NCI-H1930 (cell line): Measurements from ENCODE around the gene ATP10B.

ENCODE experiments used
- DNase-seq, 2 experiments: peaks; one replicate each; lab custom pipeline; 2025; lab: John Stamatoyannopoulos, UW

Gene ATP10B

DNA sequence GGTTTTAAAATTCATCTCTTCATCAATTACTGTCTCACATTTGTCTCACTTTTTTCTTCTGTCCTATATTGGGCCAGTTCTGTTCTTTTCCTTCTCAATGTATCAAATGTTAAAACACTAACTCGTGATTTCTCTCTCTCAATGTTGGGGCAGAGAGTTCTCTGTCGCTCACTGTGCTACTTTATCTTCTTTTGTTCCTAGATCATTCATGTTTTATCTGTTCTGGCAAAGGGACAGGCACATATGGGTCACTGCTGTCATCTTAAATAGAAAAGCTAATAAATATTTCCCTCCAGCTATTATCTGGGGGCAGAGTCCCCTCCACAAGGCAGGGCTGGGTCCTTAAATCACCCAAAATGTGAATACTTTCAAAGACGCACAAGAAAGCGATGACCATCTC is 216.3 kb downstream of the ATP10B start:
- no peak for DNase-seq

DNA sequence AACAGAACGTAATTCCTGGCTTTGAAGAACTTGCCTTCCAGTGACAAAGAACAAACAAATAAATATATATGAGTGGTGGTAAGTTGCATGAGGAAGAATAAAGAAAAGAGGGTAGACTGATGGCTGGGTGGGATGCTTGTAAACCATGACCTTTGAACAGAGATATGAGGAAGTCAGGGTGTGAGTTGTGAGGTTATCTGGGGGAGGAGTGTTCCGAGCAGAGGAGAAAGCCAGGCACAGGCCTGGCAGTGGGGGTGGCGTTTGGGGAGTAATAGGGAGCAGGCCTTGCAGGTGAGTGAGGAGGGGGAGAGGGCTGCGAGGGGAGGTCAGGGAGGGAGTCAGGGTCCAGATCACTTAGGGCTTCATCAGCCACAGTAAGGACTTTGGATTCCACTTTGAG is 217.0 kb downstream of the ATP10B start:
- no peak for DNase-seq

GRCh38 chr5:160629003-160629402 is 223.0 kb downstream of the ATP10B start:
- DNase-seq, result no peak

GRCh38 chr5:160628619-160628968 is 223.4 kb downstream of the ATP10B start:
- no peak for DNase-seq

- no peak for DNase-seq
These were observed 223.9 kb downstream of the ATP10B start for GRCh38 chr5:160627921-160628618.

- no peak for DNase-seq
These were observed 225.7 kb downstream of the ATP10B start for GRCh38 chr5:160626322-160626721.

DNA sequence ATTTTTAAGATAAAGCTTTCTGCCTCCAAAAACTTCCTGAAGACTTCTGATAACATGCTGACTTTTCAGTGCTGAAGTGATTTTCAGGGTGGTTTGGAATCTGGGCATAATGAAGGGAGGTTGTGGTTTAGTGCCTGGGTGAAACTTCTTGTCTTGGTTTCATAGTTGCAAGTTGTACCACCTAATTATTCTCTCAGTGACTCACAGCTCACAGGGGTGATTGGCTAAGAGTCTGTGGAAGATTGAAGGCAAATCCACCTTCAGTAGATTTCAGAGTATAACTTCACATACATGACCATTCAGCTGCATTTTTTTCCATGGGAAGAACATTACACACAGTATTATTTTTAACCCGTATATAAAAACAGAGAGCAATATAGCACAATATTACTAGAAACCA is 230.5 kb downstream of the ATP10B start:
- no peak for DNase-seq

GRCh38 chr5:160620401-160620800 is 231.6 kb downstream of the ATP10B start:
- no peak for DNase-seq

GRCh38 chr5:160619381-160619780 is 232.6 kb downstream of the ATP10B start:
- DNase-seq, result no peak

GRCh38 chr5:160618286-160618685 is 233.7 kb downstream of the ATP10B start:
- DNase-seq, result no peak

DNA sequence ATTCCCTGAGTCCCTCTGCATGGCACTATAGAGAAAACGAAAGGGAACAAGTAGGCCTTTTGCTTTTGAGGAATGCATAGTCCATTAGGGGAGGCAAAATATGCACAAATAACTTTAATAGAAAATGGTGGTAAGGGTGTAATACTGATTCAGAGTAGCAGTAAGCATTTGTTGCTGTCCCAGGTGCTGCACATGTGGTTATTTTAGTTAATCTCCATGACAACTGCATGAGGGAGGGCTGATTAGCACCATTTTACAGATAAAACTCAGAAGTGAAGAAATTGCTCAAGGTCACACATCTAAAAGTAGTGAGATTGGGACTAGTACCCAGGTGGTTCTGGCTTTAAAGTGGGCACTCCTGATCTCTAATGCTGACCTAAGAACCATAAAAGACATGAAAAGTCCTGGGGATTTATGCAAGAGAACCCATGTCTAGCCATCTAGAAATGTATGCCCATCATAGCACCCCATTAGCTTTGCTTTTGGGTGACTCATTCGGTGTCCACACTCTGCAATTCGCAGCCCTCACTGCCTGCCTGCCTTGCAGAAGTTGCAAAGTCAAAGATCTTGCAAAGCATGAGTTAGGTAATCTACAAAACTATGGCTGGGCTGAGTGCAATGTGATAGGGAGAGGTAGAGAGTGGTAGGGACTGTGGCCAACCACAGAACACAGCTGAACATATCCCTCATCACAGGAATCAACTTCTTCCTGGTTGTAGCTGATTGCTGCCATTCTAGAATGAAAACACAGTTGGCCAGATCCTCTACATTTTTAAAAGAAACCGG is 235.1 kb downstream of the ATP10B start:
- DNase-seq, result no peak

GRCh38 chr5:160614136-160614535 is 237.9 kb downstream of the ATP10B start:
- DNase-seq, result no peak

GRCh38 chr5:160605266-160605665 is 246.7 kb downstream of the ATP10B start:
- DNase-seq, result no peak

DNA sequence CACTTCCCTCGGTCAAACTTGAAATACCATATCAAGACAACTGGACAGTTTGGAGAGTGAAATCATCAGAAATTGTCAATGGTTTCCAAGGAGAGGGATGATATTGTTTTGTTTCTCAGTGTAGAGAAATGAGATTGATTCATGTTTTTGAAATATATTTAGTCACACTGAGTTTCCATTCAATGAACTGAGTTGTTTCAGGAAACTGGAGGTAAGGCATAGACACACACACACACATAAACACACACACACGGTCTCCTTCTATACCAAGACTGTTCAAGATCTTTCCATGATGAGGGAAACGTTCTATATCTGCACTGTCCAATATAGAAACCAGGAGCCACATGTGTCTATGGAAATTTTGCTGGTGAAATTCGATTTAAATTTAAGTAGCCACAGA is 247.5 kb downstream of the ATP10B start:
- no peak for DNase-seq

- no peak for DNase-seq
These were observed 249.3 kb downstream of the ATP10B start for GRCh38 chr5:160602744-160603143.

GRCh38 chr5:160601046-160601445 is 251.0 kb downstream of the ATP10B start:
- DNase-seq, result no peak

DNA sequence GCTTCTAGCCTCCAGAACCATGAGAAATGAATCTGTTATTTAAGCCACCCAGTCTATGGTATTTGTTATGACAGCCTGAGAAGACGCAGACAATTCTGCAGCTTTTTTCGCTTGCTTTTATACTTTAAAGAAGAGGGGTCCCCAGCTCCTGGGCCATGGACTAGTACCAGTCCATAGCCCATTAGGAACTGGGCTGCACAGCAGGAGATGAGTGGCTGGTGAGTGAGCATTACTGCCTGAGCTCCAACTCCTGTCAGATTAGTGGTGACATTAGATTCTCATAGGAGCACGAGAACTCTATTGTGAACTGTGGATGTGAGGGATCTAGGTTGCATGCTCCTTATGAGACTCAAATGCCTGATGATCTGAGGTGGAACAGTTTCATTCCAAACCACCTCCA is 278.7 kb downstream of the ATP10B start:
- DNase-seq, result no peak

GRCh38 chr5:160567031-160567705 is 284.8 kb downstream of the ATP10B start:
- no peak for DNase-seq

- no peak for DNase-seq
These were observed 286.6 kb downstream of the ATP10B start for GRCh38 chr5:160565376-160565775.

- DNase-seq, result no peak
These were observed 295.2 kb downstream of the ATP10B start for GRCh38 chr5:160556846-160557245.

GRCh38 chr5:160555971-160556631 is 295.9 kb downstream of the ATP10B start:
- no peak for DNase-seq

- DNase-seq, result no peak
These were observed 296.4 kb downstream of the ATP10B start for GRCh38 chr5:160555581-160555970.

GRCh38 chr5:160550075-160550474 is 301.9 kb downstream of the ATP10B start:
- no peak for DNase-seq
